ENCODE measurements around the gene GPR158. TPM values are rescaled to one million over a fixed set of nuclear protein-coding genes. Genes with fewer than 3 reads are reported as not detected.

Gene GPR158
- total and polyA plus RNA-seq, 9 of the 15 experiments (the other 6 are each of a cell fraction or from before 2014, with no cell fraction given) = 4.0 to 7.6 (median 5.0) TPM

DNA sequence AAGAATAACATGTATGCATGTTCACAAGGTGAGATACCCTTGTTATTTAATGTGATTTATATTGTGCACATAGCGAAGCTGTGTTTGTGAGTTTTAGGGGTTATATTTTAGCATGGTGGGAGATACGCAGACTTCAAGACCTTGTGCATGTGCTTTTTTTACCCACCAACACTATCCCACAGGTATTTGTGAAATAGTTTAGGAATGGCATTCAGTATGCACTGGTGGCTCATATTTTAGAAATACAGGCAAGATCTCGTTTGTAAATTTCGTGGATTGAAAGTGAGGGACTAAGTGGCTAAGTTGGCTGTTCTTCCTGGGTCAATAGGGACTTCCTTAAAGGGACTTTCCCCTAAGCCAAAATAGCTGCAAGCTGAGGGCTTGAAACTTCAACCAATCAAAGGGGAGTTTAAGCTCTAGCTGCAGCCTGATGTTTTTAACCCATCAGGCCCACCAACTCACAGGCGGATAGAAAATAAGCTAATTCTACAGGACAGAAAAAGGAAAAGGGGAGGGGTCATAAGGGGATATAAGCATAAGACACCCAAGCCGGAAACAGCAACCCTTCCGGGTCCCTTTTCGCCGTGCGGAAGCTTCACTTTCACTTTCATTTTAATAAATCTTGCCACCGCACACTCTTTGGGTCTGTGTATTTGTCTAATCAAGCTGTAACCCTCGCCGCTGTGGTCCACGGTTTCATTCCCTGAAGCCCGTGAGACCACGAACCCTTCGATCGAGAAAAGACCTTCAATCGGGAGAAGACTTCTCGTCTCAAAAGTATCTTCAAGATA, 291.0 kb downstream of the GPR158 start (continued):
- TF ChIP-seq STAT6 (CRISPR knock-in tag; IDR thresholded peaks at IDR 0.05) = no peak
- TF ChIP-seq, protein P1, sequence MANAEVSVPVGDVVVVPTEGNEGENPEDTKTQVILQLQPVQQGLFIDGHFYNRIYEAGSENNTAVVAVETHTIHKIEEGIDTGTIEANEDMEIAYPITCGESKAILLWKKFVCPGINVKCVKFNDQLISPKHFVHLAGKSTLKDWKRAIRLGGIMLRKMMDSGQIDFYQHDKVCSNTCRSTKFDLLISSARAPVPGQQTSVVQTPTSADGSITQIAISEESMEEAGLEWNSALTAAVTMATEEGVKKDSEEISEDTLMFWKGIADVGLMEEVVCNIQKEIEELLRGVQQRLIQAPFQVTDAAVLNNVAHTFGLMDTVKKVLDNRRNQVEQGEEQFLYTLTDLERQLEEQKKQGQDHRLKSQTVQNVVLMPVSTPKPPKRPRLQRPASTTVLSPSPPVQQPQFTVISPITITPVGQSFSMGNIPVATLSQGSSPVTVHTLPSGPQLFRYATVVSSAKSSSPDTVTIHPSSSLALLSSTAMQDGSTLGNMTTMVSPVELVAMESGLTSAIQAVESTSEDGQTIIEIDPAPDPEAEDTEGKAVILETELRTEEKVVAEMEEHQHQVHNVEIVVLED (CRISPR knock-in tag; IDR thresholded peaks at IDR 0.05) = no peak
- TF ChIP-seq ZFP36 (IDR thresholded peaks at IDR 0.05; ENCODE audit: low read depth, low read length, partially characterized antibody) = no peak
- no peak for TF ChIP-seq GATA2 (CRISPR knock-in tag; IDR thresholded peaks at IDR 0.05)
- TF ChIP-seq ZNF592 (IDR thresholded peaks at IDR 0.05) = 0 out of 2 replicates have a peak, but pooled peaks have one; percentile 28
- 0 out of 2 replicates have a peak, but pooled peaks have one; percentile 25 for TF ChIP-seq ZNF766 (CRISPR knock-in tag; conservative IDR thresholded peaks at IDR 0.05)
- TF ChIP-seq IRF2 (CRISPR knock-in tag; IDR thresholded peaks at IDR 0.05) = peak; percentile 99
- TF ChIP-seq NFE2L1 (tag; IDR thresholded peaks at IDR 0.05; ENCODE audit: borderline replicate concordance, low read depth) = no peak
- TF ChIP-seq, protein P2, sequence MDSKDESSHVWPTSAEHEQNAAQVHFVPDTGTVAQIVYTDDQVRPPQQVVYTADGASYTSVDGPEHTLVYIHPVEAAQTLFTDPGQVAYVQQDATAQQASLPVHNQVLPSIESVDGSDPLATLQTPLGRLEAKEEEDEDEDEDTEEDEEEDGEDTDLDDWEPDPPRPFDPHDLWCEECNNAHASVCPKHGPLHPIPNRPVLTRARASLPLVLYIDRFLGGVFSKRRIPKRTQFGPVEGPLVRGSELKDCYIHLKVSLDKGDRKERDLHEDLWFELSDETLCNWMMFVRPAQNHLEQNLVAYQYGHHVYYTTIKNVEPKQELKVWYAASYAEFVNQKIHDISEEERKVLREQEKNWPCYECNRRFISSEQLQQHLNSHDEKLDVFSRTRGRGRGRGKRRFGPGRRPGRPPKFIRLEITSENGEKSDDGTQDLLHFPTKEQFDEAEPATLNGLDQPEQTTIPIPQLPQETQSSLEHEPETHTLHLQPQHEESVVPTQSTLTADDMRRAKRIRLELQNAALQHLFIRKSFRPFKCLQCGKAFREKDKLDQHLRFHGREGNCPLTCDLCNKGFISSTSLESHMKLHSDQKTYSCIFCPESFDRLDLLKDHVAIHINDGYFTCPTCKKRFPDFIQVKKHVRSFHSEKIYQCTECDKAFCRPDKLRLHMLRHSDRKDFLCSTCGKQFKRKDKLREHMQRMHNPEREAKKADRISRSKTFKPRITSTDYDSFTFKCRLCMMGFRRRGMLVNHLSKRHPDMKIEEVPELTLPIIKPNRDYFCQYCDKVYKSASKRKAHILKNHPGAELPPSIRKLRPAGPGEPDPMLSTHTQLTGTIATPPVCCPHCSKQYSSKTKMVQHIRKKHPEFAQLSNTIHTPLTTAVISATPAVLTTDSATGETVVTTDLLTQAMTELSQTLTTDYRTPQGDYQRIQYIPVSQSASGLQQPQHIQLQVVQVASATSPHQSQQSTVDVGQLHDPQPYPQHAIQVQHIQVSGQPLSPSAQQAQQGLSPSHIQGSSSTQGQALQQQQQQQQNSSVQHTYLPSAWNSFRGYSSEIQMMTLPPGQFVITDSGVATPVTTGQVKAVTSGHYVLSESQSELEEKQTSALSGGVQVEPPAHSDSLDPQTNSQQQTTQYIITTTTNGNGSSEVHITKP (IDR thresholded peaks at IDR 0.05; ENCODE audit: partially characterized antibody) = no peak
- TF ChIP-seq, protein P3, sequence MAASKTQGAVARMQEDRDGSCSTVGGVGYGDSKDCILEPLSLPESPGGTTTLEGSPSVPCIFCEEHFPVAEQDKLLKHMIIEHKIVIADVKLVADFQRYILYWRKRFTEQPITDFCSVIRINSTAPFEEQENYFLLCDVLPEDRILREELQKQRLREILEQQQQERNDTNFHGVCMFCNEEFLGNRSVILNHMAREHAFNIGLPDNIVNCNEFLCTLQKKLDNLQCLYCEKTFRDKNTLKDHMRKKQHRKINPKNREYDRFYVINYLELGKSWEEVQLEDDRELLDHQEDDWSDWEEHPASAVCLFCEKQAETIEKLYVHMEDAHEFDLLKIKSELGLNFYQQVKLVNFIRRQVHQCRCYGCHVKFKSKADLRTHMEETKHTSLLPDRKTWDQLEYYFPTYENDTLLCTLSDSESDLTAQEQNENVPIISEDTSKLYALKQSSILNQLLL (CRISPR knock-in tag; IDR thresholded peaks at IDR 0.05; ENCODE audit: borderline replicate concordance) = no peak
- 0 out of 2 replicates have a peak, but pooled peaks have one; percentile 58 for TF ChIP-seq ETV5 (CRISPR knock-in tag; IDR thresholded peaks at IDR 0.05; ENCODE audit: low read depth)
- peak; percentile 75 for TF ChIP-seq EHMT2 (IDR thresholded peaks at IDR 0.05)
